Left lung (tissue), 10 donors: Measurements from ENCODE around the gene WDR83. TPM values are rescaled to one million over a fixed set of nuclear protein-coding genes. Genes with fewer than 3 reads are reported as not detected.

Experiments used
- ATAC-seq: fragments of 200-7000 bp; cut with Tn5 transposase; one replicate; pipeline ENCODE4 v1.9.1; 2020; ENCODE audit warnings: moderate library complexity
- DNase-seq, 4 donors: peaks; one replicate each; pipeline ENCODE4 v3.0.0-alpha.2; 2013 to 2020
- H3K27ac ChIP-seq, 2 donors: fragments of 200-600 bp; sonication (generic) in 1 of 2; one replicate each; pipeline versions ENCODE4 v1.5.0 to v1.8.0; 2020 to 2021
- H3K27me3 ChIP-seq, 2 donors: fragments of 200-600 bp; sonication (generic) in 1 of 2; one replicate each; pipeline versions ENCODE4 v1.5.0 to v1.8.0; 2020 to 2021
- H3K36me3 ChIP-seq, 2 donors: fragments of 200-600 bp; sonication (generic) in 1 of 2; one replicate each; pipeline versions ENCODE4 v1.5.0 to v1.8.0; 2020 to 2021
- H3K4me1 ChIP-seq, 2 donors: fragments of 200-600 bp; one replicate each; pipeline ENCODE4 v1.8.0; 2021
- H3K4me3 ChIP-seq, 2 donors: fragments of 200-600 bp; sonication (generic) in 1 of 2; one replicate each; pipeline versions ENCODE4 v1.5.0 to v1.8.0; 2020 to 2021; ENCODE audit warnings: mild to moderate bottlenecking in 1 of 2
- H3K9me3 ChIP-seq, 2 donors: fragments of 200-600 bp; sonication (generic) in 1 of 2; one replicate each; pipeline versions ENCODE4 v1.5.0 to v1.8.0; 2020 to 2021
- CTCF ChIP-seq, 2 donors: fragments of 200-600 bp; sonication (generic) in 1 of 2; IDR thresholded peaks; one replicate each; pipeline versions ENCODE4 v1.5.0 to v1.8.0; 2021; ENCODE audit warnings: antibody characterized with exemption in 2 of 2
- intact Hi-C, 2 donors: fragments of 100-400 bp; cut with DNase I; formaldehyde crosslinking; loops; one replicate each; pipeline versions ENCODE4 v1.11.2 to v1.14.2; 2022
- polyA plus RNA-seq, 6 donors: library from polyadenylated mRNA; unstranded; fragments of 120-200 nt; gene quantifications; one replicate each; pipeline ENCODE4 v1.2.1, GENCODE V29; 2013; ENCODE audit not compliant: insufficient read length in 6 of 6
- total RNA-seq, 2 donors: library from RNA; stranded (reverse); fragmentation: NEBNext Ultra II Directional; extraction: Animal tissue kit (Norgen Biotek cat#: 25700); gene quantifications; one replicate each; pipeline ENCODE4 v1.2.1, GENCODE V29; 2021
- donor health status: DM: no; HTN: yes; CAD: no.
- donor health status: DM: no; HTN: no; CAD: no.

WDR83 gene
- total and polyA plus RNA-seq, 8 donors, result 9.0 to 27.1 (median 22.8) TPM

GRCh38 chr19:12647047-12647446 is 19.6 kb upstream of the WDR83 start:
- Histone ChIP-seq H3K4me1 (peaks cover 7 to 23% of the 10 kb centered on the region in 2 donors), H3K4me3 (no peak overlapping the region), H3K36me3 (peaks cover 0 to 37% of the 10 kb centered on the region in 2 donors), H3K9me3 (no peaks in the 10 kb centered on the region), H3K27ac (no peak overlapping the region), H3K27me3 (no peaks in the 10 kb centered on the region)
- ATAC-seq (no peak), DNase-seq (peak in 2 of 4 donors; percentile 25 to 41)
- intact Hi-C loops, result no loop called here
- TF ChIP-seq CTCF (IDR thresholded peaks at IDR 0.05), result no peak

GRCh38 chr19:12647490-12648071 is 19.0 kb upstream of the WDR83 start:
- H3K36me3 ChIP-seq, result peaks cover 0 to 42% of the 10 kb centered on the region in 2 donors
- H3K4me1 ChIP-seq, result peaks cover 7 to 23% of the 10 kb centered on the region in 2 donors
- peak in 3 of 4 donors; percentile 60 to 92 (median 71) for DNase-seq
- intact Hi-C loops, result no loop called here
- TF ChIP-seq CTCF (IDR thresholded peaks at IDR 0.05), result no peak
- no peaks in the 10 kb centered on the region for H3K27me3 ChIP-seq
- H3K9me3 ChIP-seq, result no peaks in the 10 kb centered on the region
- H3K4me3 ChIP-seq, result peak overlapping the region; percentile 13 to 34
- ATAC-seq, result peak; percentile 97
- H3K27ac ChIP-seq, result no peak overlapping the region

GRCh38 chr19:12648088-12648487 is 18.5 kb upstream of the WDR83 start:
- intact Hi-C loops, result no loop called here
- Histone ChIP-seq H3K4me3 (peak overlapping the region; percentile 13 to 34), H3K36me3 (peaks cover 0 to 47% of the 10 kb centered on the region in 2 donors), H3K27ac (no peak overlapping the region), H3K4me1 (peaks cover 7 to 23% of the 10 kb centered on the region in 2 donors), H3K9me3 (no peaks in the 10 kb centered on the region), H3K27me3 (no peaks in the 10 kb centered on the region)
- DNase-seq, result peak in 1 of 4 donors; percentile 83
- peak; percentile 6 to 15 for TF ChIP-seq CTCF (IDR thresholded peaks at IDR 0.05)
- ATAC-seq, result peak; percentile 76

- intact Hi-C loops, result no loop called here
- ATAC-seq, result no peak
- Histone ChIP-seq H3K36me3 (peaks cover 0 to 49% of the 10 kb centered on the region in 2 donors), H3K4me3 (no peak overlapping the region), H3K27me3 (no peaks in the 10 kb centered on the region), H3K4me1 (peaks cover 7 to 23% of the 10 kb centered on the region in 2 donors), H3K27ac (no peak overlapping the region), H3K9me3 (no peaks in the 10 kb centered on the region)
- TF ChIP-seq CTCF (IDR thresholded peaks at IDR 0.05), result no peak
- peak in 1 of 4 donors; percentile 51 for DNase-seq
Observed at GRCh38 chr19:12649941-12650340, 16.7 kb upstream of the WDR83 start.

- no peaks in the 10 kb centered on the region for H3K9me3 ChIP-seq
- no peak for TF ChIP-seq CTCF (IDR thresholded peaks at IDR 0.05)
- no peaks in the 10 kb centered on the region for H3K27me3 ChIP-seq
- DNase-seq (peak in 1 of 4 donors; percentile 3), ATAC-seq (no peak)
- H3K4me1 ChIP-seq, result peaks cover 7 to 12% of the 10 kb centered on the region in 2 donors
- no peak overlapping the region for H3K27ac ChIP-seq
- intact Hi-C loops, result no loop called here
- peaks cover 0 to 61% of the 10 kb centered on the region in 2 donors for H3K36me3 ChIP-seq
- H3K4me3 ChIP-seq, result no peak overlapping the region
Observed at GRCh38 chr19:12652219-12652618, 14.4 kb upstream of the WDR83 start.
